H1 (cell line): ENCODE data around the gene TTC33.

Experiments
- ATF2 ChIP-seq: IDR thresholded peaks from 2 replicates; pipeline ENCODE4 v1.6.1; 2012; ENCODE audit warnings: low read length, inconsistent platforms
- CHD2 ChIP-seq: IDR thresholded peaks from 2 replicates; pipeline ENCODE4 v1.6.1; 2012; ENCODE audit warnings: low read length, improper control_type of control experiment
- CTCF ChIP-seq, 3 experiments: IDR thresholded peaks; 1 replicate in 2 of 3; 2 replicates in 1 of 3; pipeline versions ENCODE4 v1.5.1 to v1.6.1; 2011; ENCODE audit warnings: low read length in 3 of 3, mild to moderate bottlenecking in 3 of 3, inconsistent platforms in 2 of 3, low read depth in 1 of 3, moderate library complexity in 1 of 3; ENCODE audit not compliant: insufficient read depth in 1 of 3; ENCODE audit errors: control extremely low read depth in 1 of 3
- EZH2 ChIP-seq: fragments of 200-600 bp; sonication (generic); IDR thresholded peaks from 2 replicates; pipeline ENCODE4 v1.7.1; 2012; ENCODE audit warnings: low read depth, mild to moderate bottlenecking, moderate library complexity, low read length, inconsistent platforms; ENCODE audit not compliant: severe bottlenecking
- GABPA ChIP-seq: IDR thresholded peaks from 2 replicates; pipeline ENCODE4 v1.6.1; 2011; ENCODE audit warnings: mild to moderate bottlenecking, low read length, moderate library complexity, borderline replicate concordance; ENCODE audit not compliant: insufficient read depth
- POLR2A ChIP-seq, 2 experiments: IDR thresholded peaks; 1 replicate in 1 of 2; 2 replicates in 1 of 2; pipeline ENCODE4 v1.6.1; 2011; ENCODE audit warnings: low read depth in 2 of 2, low read length in 2 of 2, mild to moderate bottlenecking in 2 of 2; ENCODE audit errors: control extremely low read depth in 1 of 2
- POLR2AphosphoS5 ChIP-seq: IDR thresholded peaks from 2 replicates; pipeline ENCODE4 v1.6.1; 2011; ENCODE audit warnings: low read depth, low read length
- RFX5 ChIP-seq: IDR thresholded peaks from 2 replicates; pipeline ENCODE4 v1.6.1; 2011; ENCODE audit warnings: low read depth, low read length, improper control_type of control experiment, borderline replicate concordance
- YY1 ChIP-seq: IDR thresholded peaks from 2 replicates; pipeline ENCODE4 v1.6.1; 2011; ENCODE audit warnings: low read depth, mild to moderate bottlenecking, low read length

- TF ChIP-seq EZH2 (no peak), ATF2 (no peak), CTCF (IDR thresholded peaks at IDR 0.05; ENCODE audit: control extremely low read depth in 1 of 3, insufficient read depth in 1 of 3, low read depth in 1 of 3, low read length in 3 of 3) (peak; percentile 62 to 67 (median 63)), GABPA (no peak), POLR2AphosphoS5 (peak; percentile 86), RFX5 (no peak), YY1 (peak; percentile 88), POLR2A (IDR thresholded peaks at IDR 0.05; ENCODE audit: control extremely low read depth in 1 of 2, low read depth in 2 of 2, low read length in 2 of 2) (peak; percentile 88 to 92), CHD2 (no peak)
Observed at GRCh38 chr5:40798012-40798800, 42.4 kb upstream of the TTC33 start, which contains the start of gene PRKAA1.
